ENCODE measurements around the gene GNA15. TPM values are rescaled to one million over a fixed set of nuclear protein-coding genes. Genes with fewer than 3 reads are reported as not detected.
A peak's percentile ranks its signal among the peaks of the same experiment; 100 is the strongest.

GNA15 gene
- total and polyA plus RNA-seq, 2 of the 8 experiments (the other 6 are each of a cell fraction or from before 2014, with no cell fraction given), result 0.26 to 0.45 TPM

GRCh38 chr19:3125900-3126524, 9.8 kb upstream of the GNA15 start (continued):
- TF ChIP-seq JUND (IDR thresholded peaks at IDR 0.05; ENCODE audit: low read length) (peak; percentile 58; the same call in 1 of the 2 replicates), E2F6 (IDR thresholded peaks at IDR 0.05) (peak; percentile 68), EGR1 (IDR thresholded peaks at IDR 0.05; ENCODE audit: borderline replicate concordance, low read depth, low read length) (no peak), SIN3A (conservative IDR thresholded peaks at IDR 0.05 in 1 of 2, IDR thresholded peaks at IDR 0.05 in 1 of 2; ENCODE audit: low read depth in 1 of 2, low read length in 2 of 2) (peak in 1 of 2 experiments; percentile 85; a peak in 2 of 4 replicates), HDAC6 (IDR thresholded peaks at IDR 0.05; ENCODE audit: low read depth, low read length) (no peak), CEBPB (IDR thresholded peaks at IDR 0.05; ENCODE audit: low read depth, low read length) (no peak), EZH2 (IDR thresholded peaks at IDR 0.05; ENCODE audit: low read depth, low read length, severe bottlenecking) (no peak), RAD21 (IDR thresholded peaks at IDR 0.05 in 1 of 2, conservative IDR thresholded peaks at IDR 0.05 in 1 of 2; ENCODE audit: low read depth in 2 of 2, low read length in 2 of 2) (peak; percentile 52 to 55), CTBP2 (IDR thresholded peaks at IDR 0.05; ENCODE audit: borderline replicate concordance, insufficient read depth, insufficient read length, low read length) (no peak), YY1 (IDR thresholded peaks at IDR 0.05; ENCODE audit: low read depth, low read length) (peak; percentile 70; the same call in 1 of the 2 replicates)
